ENCODE data around the gene OTOL1. TPM values are rescaled to one million over a fixed set of nuclear protein-coding genes. Genes with fewer than 3 reads are reported as not detected.
"Not testable (repeated sequence)": the region's sequence is repeated elsewhere in the genome, so short reads cannot be mapped to it uniquely, and the experiment has no call there.

OTOL1 gene
- not detected for total RNA-seq
- long read RNA-seq: 0 reads

DNA sequence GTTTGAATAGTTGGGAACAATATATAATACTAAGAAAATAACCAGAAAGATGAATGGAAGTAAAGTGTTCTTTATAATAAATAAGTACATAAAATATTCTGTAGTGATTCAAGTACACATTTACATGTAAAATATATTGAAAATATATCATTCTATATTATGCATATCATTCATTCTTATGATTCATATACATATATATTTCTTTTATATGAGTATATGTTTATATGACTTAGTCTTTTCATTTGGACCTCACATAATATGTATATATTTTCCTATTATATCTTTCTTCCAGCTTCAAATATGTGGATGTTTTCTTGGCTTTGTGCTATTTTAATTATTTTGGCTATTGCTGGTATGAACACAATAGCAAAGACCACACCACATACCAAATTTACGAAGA is at the start of gene OTOL1:
TSS of gene OTOL1 (plus strand) at position 301 of the 400 bp plus-strand sequence. CDS start at position 301, 0 bp downstream.
- DNase-seq: no peak

DNA sequence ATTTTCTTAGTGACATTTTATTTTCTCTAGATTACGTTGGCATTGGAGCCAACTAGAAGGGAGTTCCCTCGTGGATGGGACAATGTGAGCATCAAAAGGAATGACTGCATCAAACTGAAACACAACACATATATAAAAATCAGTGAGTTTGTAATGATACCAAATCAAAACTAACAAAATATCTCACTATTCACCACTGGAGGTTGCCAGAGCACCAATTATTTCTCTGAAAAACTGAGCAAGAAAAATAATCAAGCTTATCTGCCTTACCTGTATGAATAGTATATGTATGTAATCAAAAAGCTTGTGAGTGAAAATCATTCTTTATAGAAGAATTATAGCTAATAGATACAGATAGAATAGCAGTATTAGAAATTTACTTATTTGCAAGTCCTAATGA is 46.8 kb upstream of the OTOL1 start:
- DNase-seq: no peak
- intact Hi-C loops (cut with DNase I, micrococcal nuclease): no loop called here

More for the DNA sequence above, at the start of gene OTOL1:
- intact Hi-C loops (cut with DNase I, micrococcal nuclease): no loop called here
- no peak for ATAC-seq

DNA sequence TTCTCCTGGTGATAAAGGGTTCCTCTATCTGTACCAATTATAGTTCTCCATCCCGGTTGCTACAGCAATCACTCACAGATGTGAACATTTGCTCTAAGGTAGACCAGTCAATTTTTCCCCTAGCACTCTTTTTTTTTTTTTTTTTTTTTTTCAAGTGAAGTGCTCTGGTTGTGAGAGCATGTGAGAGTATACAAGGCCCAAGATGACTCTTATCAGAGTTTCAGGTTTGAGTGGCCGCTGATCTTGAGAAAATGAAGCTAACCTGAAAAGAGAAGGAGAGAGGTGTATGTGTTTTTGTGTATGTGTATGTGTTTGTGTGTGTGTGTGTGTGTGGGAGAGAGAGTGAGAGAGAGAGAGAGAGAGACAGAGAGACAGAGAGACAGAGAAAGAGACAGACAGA is 44.4 kb upstream of the OTOL1 start:
- DNase-seq (no peak), ATAC-seq (no peak)
- intact Hi-C loops (cut with DNase I, micrococcal nuclease): no loop called here

More for the DNA sequence above, 46.8 kb upstream of the OTOL1 start:
- ATAC-seq: no peak

DNA sequence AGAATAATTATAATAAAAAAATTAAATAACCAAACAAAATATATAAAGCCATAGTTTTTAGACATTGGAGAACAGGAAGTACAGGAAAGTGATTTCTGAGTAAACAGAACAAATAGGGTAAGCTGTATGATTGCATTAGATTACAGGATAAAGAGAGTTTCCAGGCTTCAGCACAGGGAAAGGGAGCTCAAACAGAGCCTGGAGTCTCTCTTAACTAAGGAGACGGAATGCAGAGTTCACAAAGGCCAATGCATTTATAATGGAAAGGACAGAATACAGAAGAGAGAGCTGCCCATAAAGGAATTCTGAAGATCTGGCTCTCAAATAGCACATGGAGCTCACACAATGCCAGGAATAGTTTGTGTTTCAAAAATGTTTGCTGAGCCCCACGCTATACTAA is 42.0 kb upstream of the OTOL1 start:
- no peak for DNase-seq
- ATAC-seq: no peak
- intact Hi-C loops (cut with DNase I, micrococcal nuclease): no loop called here

DNA sequence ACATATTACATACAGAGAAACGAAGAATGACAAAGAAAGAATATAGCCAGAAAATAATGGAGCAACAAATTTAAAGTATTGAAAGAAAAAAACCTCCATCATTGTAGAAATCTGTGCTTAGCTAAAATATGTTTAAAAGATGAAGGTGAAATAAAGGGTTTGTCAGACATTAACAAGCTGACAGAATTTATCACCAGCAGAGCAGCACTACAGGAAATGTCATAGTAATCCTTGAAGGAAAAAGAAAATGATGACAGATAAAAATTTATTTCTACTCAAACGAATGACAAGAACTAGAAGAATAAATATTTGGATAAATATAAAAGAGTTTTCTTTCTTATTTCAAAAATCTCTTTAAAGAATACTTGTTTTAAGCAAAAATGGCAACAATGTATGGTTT is 40.6 kb upstream of the OTOL1 start:
- intact Hi-C loops (cut with DNase I, micrococcal nuclease): no loop called here
- DNase-seq: no peak
- ATAC-seq: no peak

DNA sequence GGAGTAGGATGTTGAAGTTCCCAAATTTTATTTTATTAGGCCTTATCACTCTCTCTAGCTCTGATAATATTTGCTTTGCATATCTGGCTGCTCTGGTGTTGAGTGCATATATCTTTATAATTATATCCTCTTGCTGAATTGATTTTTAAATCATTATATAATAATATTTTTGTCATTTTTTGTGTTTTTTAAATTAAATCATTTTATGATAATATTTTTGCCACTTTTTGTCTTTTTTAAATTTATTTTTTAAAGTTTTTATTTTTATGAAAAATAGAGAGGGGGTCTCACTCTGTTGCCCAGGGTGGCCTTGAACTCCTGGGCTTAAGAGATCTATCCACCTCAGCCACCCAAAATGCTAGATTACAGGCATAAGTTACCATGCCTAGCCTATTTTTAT is 34.5 kb upstream of the OTOL1 start:
- DNase-seq (no peak), ATAC-seq (no peak)
- intact Hi-C loops (cut with DNase I, micrococcal nuclease): no loop called here

DNA sequence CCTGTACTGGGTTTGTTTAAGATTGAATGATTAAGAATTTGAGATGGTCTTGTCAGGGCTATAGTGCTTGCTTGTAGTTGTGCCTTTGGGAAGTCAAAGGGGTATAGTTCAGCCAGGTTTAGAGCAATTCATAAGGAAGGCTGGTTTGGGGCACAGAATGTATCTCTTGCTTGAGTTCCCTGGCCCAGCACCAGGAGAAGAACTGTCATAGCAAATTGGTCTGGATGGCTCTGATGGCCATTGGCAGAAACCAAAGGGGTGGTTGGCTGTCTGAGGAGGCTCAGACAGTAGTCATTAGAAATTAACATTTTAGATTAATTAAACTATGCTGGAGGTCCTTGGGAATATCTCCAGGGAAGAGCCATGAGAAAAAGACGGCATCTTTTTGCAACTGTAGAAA is 25.4 kb upstream of the OTOL1 start:
- intact Hi-C loops (cut with DNase I, micrococcal nuclease): no loop called here
- DNase-seq: no peak
- no peak for ATAC-seq

DNA sequence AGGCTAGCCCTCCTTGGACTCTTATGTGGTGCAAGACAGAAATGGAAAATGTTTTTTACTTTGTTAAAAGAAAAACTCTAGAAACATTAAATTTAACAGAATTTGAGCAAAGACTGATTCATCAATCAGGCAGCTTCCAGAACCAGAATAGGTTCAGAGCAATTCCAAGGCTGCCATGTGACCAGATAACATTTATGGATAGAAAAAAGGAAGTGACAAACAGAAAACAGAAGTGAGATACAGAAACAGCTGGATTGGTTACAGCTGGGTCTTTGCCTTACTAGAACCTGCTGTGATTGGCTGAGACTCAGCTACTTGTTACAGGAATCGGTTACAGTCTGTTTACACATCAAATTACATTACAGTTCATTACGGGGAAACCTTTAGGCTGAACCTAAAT is 22.5 kb upstream of the OTOL1 start:
- ATAC-seq (no peak), DNase-seq (no peak)
- intact Hi-C loops (cut with DNase I, micrococcal nuclease): no loop called here

DNA sequence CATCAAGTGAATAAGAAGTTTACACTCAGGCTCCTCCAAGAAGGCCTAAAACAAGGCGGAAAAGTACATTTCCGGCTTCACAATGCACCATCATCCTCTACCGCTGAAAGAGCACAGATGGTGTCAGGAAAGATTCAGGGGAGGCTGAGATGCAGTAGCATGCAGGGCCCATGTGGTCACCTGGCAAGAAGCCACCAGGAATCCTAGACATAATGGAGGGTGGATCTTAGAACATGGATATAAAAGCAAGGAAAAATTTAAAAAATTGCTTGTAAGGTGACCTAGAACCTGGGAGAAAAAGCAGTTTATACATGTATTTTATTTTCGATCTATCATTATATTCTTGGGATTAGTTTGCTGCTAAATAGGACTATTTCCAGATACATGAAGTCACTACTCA is 21.9 kb upstream of the OTOL1 start:
- ATAC-seq: no peak
- intact Hi-C loops (cut with DNase I, micrococcal nuclease): no loop called here
- DNase-seq: no peak

DNA sequence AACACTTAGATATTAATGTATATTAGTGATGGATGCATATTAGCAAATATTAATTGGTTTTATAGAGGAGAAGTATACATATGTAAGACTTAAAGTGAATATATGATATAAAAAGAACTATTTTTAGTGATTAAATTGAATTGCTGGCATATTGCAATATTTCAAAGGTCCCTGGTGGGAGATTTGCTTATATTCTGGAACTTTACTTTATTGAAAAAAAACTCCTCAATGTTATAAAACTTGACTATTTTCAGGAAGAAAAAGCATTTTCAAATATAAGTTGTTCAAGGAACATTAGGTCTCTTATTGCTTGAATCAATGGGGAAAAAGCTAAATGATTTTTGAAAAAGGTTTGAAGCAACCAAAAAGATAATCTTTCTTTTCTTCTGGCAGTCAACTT is 21.4 kb upstream of the OTOL1 start:
- DNase-seq (no peak), ATAC-seq (no peak)
- intact Hi-C loops (cut with DNase I, micrococcal nuclease): no loop called here

DNA sequence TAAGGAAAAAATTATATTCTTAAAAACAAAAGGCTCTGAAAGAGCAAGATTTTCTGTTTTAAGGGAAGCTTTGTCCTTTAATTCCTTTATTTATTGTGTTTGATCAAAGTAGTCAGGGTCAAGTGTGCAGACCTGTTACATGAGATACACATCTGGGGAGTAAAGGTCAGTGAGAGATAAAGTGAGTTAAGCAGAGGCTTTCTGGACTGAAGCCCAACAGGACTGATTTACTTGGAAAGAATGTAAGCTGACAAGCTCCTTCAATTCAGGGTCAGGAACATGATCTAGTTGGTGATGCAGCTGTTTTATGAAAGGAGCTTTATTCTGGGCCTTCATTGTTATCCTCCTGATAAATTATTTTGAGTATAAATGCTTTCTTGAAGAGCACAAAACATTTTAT is 20.7 kb upstream of the OTOL1 start:
- no peak for ATAC-seq
- no peak for DNase-seq

DNA sequence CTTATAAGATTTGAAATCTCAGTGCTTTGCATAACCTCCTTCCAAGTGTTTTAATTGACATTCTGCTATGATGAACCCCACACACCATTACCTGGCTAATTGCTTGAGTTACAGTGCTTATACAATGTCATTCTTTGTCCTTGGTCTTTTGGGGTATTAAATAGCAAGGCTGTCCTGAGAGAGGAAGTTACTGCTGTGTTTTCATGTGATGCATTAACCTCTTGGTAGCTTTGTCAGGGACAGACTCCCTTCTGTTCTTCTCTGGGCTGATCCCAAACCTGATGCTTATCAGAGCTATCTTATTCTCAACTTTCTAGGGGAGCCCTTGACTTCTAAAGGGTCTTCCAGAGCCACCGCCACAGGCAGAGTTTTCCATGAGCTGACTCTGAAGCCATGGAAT is 12.4 kb upstream of the OTOL1 start:
- intact Hi-C loops (cut with DNase I, micrococcal nuclease): no loop called here
- DNase-seq (no peak), ATAC-seq (no peak)

More for the DNA sequence above, 20.7 kb upstream of the OTOL1 start:
- intact Hi-C loops (cut with DNase I, micrococcal nuclease): no loop called here

DNA sequence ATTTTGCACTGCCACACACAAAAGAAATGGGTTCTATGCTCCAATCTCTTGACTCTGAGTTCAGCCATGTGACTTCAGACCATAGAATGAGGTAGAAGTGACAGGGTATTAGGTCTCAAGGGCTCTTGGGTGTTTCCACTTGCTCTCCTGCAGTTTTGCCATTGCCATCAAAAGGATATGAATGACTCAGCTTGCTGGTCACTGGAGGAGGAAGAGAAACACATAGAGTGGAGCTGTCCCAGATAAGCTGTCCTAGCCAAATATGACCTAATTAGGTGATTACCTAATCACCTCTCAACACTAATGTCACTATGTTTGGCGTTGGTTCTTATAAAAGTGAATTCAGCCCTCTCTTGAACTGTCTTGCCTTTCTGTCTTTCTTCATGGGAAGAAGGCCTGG is 8.3 kb upstream of the OTOL1 start:
- intact Hi-C loops (cut with DNase I, micrococcal nuclease); ATAC-seq: not testable (repeated sequence)

DNA sequence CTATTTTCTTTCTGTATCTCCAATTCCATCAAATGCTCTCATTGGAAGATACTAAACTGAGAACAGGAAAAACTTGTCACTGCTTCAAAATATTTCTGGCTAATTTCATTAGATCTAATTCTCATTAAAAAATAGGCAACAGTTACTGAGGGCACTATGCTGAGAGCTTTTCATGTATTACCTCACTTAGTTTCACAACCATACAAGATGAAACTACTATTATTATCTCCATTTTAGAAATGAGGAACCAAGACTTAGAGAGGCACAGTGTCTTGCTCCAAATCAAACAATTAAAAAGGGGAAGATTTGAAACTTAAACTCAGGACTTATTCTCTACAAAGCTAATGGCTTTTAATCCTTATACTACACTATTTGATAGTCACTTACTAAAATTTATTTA is 7.2 kb upstream of the OTOL1 start:
- ATAC-seq (no peak), DNase-seq (no peak)
- intact Hi-C loops (cut with DNase I, micrococcal nuclease): no loop called here

More for the DNA sequence above, 8.3 kb upstream of the OTOL1 start:
- not testable (repeated sequence) for DNase-seq

DNA sequence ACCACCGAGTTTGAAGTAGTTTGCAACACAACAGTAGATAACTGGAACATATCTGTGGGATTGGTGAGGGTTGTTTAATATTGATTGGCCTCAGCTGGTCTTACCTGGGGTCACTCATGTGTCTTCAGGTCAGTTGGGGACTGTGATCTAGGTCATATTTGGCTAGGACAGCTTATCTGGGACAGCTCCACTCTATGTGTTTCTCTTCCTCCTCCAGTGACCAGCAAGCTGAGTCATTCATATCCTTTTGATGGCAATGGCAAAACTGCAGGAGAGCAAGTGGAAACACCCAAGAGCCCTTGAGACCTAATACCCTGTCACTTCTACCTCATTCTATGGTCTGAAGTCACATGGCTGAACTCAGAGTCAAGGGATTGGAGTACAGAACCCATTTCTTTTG is 5.8 kb upstream of the OTOL1 start:
- ATAC-seq; intact Hi-C loops (cut with DNase I, micrococcal nuclease); DNase-seq: not testable (repeated sequence)

DNA sequence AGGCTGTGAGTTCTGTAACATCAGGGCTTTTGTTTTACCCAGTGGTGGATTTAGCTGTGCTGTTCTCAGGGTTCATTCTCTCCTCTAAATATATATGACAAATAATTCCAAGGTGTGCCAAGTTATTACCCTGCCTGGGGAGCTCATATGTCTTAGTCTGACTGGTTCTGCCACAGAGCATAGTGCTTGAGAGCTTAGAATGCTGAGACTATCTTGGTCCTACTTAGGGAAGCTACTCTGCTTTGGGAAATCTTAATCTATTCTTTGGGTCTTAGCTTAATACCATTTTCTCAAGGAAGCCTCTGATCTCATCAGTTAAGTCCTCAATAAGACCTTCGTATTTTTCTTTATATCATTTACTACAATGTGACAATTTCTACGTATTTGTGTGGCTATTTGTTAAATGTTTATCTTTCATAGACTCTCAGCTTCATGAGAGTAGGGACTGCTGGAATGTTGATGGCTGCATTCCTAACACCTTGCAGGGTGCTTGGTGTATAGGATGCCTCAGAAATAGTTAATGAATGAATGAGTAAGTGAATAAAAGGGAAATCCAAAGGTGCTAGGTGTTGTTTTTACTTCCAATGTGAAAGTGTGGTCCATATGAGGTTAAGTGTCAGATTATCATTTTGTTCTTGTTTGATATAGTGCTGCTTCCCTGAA is 1.8 kb downstream of the OTOL1 start:
- DNase-seq (no peak), ATAC-seq (no peak)
- intact Hi-C loops (cut with DNase I, micrococcal nuclease): no loop called here

DNA sequence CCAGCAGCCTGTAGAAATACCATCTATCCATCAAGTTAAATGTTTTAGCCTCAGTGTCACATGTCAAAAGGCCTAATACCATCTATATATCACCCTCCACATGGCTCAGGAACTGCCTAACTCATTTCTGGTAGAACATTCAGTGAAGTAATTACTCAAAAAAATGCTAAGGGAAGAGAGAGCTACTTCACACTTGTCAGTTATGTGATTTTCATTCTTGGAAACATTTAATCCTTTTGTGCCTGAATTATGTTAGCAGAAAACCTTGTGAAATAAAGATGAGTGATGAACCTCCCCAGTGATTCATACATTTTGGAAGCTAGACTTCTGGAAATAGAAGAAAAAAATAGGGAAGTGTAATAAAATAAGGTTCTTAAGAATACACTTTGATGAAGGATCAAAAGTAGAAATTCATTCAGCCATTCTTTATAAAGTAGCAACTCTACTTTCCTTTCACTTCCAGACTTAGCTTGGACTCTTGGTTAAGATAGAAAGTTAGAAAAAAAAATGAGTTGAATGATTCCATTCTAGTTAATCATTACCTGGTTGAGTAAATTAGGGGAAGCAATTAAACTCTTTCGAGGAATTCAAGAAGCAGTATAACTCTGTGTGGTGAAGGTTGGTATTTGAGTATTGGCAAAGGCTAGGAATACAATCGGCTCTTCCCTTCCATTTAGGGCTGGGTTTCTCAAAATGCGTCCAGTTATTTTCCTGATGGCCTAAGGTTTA is 3.6 kb downstream of the OTOL1 start:
- ATAC-seq (peak; percentile 79), DNase-seq (no peak)
- intact Hi-C loops (cut with DNase I, micrococcal nuclease): no loop called here

DNA sequence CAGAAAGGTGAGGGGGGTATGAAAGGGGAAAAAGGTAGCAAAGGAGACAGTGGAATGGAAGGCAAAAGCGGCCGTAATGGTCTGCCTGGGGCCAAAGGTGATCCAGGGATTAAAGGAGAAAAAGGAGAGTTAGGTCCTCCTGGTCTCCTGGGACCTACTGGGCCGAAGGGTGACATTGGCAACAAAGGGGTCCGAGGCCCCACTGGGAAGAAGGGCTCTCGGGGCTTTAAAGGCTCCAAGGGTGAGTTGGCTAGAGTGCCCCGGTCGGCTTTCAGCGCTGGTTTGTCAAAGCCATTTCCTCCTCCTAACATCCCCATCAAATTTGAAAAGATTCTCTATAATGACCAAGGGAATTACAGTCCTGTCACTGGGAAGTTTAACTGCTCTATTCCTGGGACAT is 6.7 kb downstream of the OTOL1 start:
- ATAC-seq (no peak), DNase-seq (no peak)
- intact Hi-C loops (cut with DNase I, micrococcal nuclease): no loop called here

DNA sequence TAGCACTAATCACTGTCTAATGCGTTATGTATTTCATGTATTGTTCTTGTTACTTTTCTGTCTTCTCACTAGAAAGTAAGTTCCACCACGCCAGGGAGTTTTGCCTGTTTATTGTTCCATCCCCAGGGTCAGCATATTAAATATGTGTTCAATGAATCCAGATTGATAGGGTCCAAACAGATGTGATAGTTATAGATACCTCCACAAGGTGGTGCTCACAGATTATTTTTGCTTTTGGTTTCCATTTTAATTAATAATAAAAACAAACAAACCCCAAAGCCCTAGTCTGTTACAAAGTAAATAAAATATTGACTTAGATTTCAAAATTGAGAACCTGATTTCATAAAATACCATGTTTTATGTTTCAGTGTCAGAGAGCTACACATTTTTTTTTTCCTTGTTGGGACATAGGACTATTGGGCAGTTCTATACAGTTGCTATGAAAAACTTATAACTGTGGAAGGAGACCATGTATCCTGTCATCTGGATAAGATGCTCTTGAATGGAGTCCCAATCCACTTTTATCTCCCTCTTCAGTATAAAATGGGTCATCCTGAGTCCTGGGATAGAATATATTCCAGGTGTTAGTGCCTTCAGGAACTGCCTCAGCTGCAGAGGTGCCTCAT is 12.4 kb downstream of the OTOL1 start:
- DNase-seq (no peak), ATAC-seq (no peak)
- intact Hi-C loops (cut with DNase I, micrococcal nuclease): no loop called here
